GM19455 (cell line): ENCODE data around the gene OSBPL2.
A peak's percentile ranks its signal among the peaks of the same experiment; 100 is the strongest.

Experiments
- ATAC-seq: cut with Tn5 transposase; IDR thresholded peaks from one replicate; pipeline ENCODE4 v1.9.1; 2021; ENCODE audit not compliant: unreplicated experiment

The OSBPL2 gene

GRCh38 chr20:62237801-62238568 lies at the start of gene OSBPL2:
TSS of gene OSBPL2 (plus strand) at chr20:62238521. CDS start at chr20:62256185, 17,664 bp downstream.
- ATAC-seq = peak; percentile 97

DNA sequence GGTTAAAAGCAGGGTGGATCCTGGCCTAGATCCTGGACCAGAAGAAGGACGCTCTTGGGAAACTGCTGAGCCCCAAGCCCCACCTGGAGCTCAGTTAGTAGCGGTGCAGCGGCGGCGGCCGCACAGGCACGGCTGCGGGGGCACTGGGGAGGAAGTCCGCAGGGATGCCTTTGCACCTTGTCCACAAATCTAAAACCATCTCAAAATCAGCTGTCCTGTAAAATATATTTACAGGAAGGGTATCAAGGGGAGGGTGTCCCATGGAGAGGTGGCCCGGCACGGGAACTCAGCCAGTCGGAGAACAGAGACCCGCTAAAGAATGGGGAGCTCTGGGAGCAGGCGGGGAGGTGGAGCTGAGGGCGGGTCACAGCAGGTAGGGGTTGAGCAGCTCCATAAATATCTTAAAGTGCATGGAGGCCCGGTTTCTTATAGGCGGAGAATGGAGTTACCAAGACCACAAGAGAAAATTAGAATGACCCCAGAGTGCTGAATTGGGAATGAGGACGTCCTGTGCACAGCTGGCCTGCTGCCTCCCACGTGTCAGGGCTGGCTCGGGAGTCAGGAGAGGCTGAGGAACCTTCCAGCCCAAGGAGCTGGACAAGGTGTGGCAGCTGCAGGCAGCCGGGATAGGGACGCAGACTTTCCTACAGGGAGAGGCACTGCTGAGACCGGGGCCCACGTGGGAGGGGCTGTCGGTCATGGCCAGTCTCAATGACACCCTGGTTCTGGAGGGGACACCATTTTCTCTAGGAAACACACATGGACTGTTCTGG lies 47.5 kb upstream of the OSBPL2 start:
- no peak for ATAC-seq

DNA sequence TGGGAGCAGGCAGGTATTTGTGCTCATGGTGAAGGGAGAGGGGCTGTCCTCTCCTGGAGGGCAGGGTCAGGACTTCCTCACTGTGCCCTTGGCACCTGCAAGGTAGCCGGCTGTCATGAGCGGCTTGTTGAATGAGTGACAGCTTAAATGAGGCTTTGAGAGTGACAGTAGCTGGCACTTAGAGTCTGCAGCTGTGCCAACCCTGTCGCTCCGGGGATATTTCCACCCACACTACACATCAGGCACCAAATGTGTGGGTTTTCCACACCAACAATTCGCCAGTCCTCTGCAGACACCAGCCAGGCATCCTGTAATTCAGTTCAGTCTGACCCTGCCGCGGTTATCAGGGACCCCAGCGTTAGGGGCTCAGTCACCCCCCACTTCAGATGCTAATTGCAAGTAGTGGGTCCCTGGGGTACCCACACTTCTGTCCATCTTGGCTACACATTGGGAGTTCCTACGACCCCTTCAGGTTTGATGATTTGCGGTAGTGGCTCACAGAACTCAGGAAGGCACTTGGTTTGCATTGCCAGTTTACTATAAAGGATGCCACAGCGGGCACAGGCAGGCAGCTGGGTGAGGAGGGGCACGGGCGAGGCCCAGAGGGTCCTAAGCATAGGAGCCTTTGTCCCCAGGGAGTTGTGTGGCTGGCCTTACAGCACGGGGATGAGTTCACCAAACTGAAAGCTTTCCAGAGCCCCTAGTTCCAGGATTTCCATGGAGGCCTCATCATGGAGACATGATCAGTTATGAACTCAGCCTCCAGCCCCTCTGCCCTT lies 46.4 kb upstream of the OSBPL2 start:
- ATAC-seq = no peak

DNA sequence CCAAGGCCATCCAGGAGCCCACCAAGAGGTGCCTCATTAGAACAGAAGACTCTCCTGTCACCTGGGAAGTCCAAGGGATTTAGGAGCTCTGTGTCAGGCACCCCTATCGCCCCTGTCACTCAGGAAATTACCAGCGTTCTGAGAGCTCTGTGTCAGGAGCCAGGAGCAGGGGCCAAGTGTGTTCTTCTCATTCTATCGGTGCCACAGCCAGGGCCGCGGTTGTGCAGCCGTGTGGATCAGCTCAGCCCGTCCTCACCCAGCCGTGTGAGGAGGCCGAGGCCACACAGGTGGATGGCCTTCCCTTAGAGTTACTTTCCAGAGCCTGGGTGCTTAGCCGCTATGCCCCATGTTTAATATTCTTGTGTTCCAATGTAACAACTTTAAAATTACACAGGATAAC lies 45.7 kb upstream of the OSBPL2 start:
- no peak for ATAC-seq

DNA sequence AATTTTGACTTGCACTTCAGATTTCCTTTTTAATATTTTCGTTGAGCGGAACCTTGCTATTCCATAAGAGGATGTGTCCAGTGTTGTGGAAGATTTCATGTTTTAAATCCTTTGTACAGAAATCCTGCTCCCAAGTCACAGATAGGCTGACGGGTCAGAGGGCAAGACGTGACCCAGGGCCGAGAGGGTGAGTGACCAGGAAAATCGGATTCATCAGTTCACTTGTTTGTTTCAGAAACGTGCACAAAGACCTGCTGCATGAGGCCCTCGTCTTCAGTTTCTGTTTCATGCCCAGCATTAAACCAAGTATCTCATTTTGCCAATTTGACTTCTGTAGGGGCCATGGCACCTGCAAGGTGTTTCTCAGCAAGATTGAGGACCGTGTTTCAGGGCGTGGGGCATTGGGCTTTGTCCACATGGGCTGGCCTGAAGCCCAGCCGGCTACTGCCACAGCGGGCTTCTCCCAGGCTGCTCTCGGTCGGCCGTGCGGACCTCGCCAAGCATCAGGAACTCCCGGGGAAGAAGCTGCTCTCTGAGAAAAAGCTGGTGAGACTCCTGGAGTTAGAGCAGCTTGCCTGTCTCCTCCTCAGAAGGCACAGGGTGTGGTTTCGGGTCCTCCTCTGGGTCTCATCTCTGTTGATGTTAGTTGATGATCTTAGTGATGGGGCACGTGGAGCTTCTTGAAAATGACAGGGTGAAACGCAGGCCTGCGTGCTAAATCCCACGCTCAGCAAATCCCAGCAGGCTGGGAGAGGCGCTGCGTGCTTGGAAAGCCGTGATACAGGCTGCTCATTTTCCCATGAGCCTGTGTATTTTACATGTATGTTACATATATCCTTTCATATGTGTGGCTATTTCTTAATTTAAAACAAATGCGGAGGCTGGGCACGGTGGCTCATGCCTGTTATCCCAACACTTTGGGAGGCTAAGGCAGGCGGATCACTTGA lies 45.0 kb upstream of the OSBPL2 start:
- ATAC-seq = no peak

GRCh38 chr20:62195075-62195405 lies 43.3 kb upstream of the OSBPL2 start:
- no peak for ATAC-seq

DNA sequence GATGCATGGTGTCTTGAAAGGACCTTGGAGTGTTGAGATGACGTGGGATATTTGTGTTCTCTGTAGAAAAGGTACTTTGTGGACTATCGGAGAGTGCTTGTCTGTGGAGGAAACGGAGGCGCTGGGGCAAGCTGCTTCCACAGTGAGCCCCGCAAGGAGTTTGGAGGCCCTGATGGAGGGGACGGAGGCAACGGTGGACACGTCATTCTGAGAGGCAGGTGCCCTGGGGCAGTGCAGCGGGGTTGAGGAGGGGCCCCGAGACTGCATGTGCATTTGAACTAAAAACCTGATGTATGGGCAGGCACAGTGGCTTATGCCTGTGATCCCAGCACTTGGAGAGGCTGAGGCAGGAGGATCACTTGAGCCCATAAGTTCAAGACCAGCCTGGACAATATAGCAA lies 42.6 kb upstream of the OSBPL2 start:
- no peak for ATAC-seq

- no peak for ATAC-seq
Measured at GRCh38 chr20:62196286-62196685, 42.0 kb upstream of the OSBPL2 start.

GRCh38 chr20:62197311-62197710 lies 41.0 kb upstream of the OSBPL2 start:
- ATAC-seq = no peak

GRCh38 chr20:62197801-62198200 lies 40.5 kb upstream of the OSBPL2 start:
- no peak for ATAC-seq

DNA sequence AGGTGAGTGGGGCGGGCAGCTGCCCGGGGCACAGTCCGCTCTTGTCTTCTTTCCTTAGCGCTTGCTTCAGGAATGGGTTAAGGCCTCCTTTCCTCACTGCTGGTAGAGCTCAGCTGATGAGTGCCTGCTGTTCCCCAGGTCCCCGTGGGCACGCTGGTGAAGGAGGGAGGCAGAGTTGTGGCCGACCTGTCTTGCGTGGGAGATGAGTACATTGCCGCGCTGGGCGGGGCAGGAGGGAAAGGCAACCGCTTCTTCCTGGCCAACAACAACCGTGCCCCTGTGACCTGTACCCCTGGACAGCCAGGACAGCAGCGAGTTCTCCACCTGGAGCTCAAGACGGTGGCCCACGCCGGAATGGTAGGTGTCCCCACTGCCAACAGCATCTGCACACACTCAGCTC lies 39.8 kb upstream of the OSBPL2 start:
- no peak for ATAC-seq

DNA sequence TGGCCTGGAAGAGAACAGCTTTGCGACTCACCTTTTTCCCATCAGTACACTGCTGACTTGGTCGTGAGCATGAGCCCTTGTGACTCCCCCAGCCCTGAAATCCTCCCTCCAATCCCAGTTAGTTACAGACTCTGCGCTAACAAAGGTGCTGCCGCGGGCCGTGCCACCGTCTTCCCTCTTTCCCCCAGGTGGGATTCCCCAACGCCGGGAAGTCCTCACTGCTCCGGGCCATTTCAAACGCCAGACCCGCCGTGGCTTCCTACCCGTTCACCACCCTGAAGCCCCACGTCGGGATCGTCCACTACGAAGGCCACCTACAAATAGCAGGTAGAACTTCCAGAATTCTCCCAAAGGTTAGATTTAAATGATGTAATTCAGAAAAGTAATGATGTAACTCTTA lies 39.4 kb upstream of the OSBPL2 start:
- no peak for ATAC-seq

DNA sequence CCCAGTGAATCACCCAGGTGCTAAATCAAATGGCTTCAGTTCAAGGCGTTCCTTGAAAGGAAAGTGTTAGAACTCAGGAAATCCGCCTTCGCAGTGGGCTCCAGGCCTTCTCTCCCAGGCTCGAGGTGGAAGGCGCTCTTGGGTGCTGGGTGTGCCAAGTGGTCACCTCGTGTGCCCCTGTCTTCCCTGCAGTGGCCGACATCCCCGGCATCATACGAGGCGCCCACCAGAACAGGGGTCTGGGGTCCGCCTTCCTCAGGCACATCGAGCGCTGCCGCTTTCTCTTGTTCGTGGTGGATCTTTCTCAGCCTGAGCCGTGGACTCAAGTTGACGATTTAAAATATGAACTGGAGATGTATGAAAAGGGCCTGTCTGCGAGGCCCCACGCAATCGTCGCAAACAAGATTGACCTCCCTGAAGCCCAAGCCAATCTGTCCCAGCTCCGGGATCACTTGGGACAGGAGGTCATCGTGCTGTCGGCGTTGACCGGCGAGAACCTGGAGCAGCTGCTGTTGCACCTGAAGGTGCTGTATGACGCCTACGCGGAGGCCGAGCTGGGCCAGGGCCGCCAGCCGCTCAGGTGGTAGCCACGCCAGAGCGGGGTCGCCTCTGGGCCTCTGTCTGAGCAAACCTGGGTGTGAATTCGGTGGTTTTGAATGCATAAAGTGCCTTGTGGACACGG lies 37.7 kb upstream of the OSBPL2 start:
- ATAC-seq = no peak

DNA sequence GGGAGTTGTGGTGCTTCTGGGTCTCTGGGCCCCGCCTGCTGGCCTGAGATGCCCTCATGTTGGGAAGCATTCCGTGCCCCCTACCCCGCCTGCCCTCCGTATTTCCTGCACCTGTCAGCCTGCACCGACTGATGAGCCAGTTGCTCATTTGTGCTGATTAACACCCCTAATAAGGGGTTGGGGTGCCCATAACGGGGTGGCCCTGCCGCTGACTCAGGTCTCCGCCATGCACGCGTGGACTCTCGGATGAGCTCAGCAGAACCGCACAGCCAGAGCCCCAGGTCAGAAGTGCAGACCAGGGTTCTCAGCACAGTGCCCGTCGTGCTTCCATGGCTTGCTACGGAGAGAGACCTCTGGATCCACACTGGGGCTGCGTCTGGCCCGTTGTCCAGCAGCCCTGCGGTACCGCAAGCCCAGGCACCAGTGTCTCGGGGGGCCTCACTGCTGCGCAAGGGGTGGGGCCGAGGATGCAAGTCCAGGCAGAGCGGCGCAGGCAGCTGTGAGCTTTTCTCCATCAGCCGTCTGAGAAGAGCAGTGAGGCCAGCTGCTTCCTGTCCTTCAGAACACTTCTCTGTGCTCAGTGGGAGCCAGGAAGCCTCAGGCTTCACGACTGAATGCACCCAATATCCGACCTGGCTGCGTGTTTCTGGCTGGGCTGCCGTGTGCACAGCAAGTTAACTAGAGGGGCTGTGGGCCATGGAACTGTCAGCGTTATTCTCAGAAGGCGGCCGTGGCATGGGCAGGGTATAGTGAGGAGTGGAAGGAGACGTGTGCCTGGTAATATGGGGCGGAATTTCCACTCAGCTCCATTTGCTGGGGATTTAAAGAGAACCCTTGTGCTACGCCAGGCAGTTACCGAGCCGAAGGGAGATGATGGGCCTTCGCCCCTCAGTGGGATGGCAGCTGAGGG lies 36.9 kb upstream of the OSBPL2 start:
- no peak for ATAC-seq

GRCh38 chr20:62202083-62202395 lies 36.3 kb upstream of the OSBPL2 start:
- no peak for ATAC-seq

- no peak for ATAC-seq
Measured at GRCh38 chr20:62202676-62203377, 35.5 kb upstream of the OSBPL2 start.

DNA sequence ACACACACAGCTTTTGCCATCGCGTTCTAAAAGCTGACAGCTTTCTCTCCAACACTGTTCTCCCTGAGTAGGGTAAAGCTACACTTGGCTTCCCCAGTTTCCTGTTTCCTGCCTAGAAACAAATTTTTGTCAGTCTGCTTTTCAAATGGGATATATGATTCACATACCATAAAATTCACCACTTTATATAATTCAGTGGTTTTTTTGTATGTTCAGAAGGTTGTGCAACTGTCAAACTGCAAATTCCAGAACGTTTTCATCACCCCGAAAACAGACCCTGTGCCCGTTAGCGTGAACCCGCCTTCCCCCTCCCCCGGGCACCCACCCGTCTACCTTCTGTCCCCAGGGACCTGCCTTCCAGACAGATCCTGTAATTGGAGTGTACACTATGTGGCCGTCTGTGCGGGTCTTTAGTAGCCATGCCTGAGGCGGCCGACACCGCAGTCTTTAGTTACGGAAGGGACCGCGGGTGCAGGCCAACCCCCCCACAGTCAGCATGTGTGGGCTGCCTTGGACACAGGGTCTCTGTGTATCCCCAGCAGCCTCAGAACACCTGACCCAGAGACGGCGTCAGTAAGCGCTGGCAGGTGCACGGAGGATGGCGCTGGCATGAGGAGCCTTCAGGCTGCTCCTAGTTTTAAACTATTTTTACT lies 34.8 kb upstream of the OSBPL2 start:
- ATAC-seq = no peak
